Tibial nerve (tissue), 4 donors: ENCODE data around the gene PAFAH1B2. TPM values are rescaled to one million over a fixed set of nuclear protein-coding genes. Genes with fewer than 3 reads are reported as not detected.
A peak's percentile ranks its signal among the peaks of the same experiment; 100 is the strongest.
"Not testable (repeated sequence)": the region's sequence is repeated elsewhere in the genome, so short reads cannot be mapped to it uniquely, and the experiment has no call there.

Source experiments
- DNase-seq, 2 donors: peaks; one replicate each; pipeline ENCODE4 v3.0.0-alpha.2; 2019; ENCODE audit warnings: low spot score in 2 of 2
- H3K27ac ChIP-seq, 4 donors: fragments of 200-600 bp; sonication (generic) in 3 of 4; one replicate each; pipeline ENCODE4 v1.5.1; 2017 to 2019; ENCODE audit warnings: mild to moderate bottlenecking in 1 of 4
- H3K27me3 ChIP-seq, 2 donors: fragments of 200-600 bp; sonication (generic) in 1 of 2; one replicate each; pipeline versions ENCODE4 v1.5.1 to v1.6.0; 2017 to 2019
- H3K36me3 ChIP-seq, 3 donors: fragments of 200-600 bp; sonication (generic); one replicate each; pipeline ENCODE4 v1.5.1; 2018 to 2019
- H3K4me1 ChIP-seq, 4 donors: fragments of 200-600 bp; sonication (generic) in 3 of 4; one replicate each; pipeline ENCODE4 v1.5.1; 2017 to 2019
- H3K4me3 ChIP-seq, 4 donors: fragments of 200-600 bp; sonication (generic) in 3 of 4; one replicate each; pipeline ENCODE4 v1.5.1; 2017 to 2019; ENCODE audit warnings: mild to moderate bottlenecking in 1 of 4, moderate library complexity in 1 of 4
- H3K9me3 ChIP-seq, 4 donors: fragments of 200-600 bp; sonication (generic) in 3 of 4; one replicate each; pipeline ENCODE4 v1.5.1; 2017 to 2019
- CTCF ChIP-seq, 5 experiments: fragments of 200-600 bp in 3 of 5; fragments of 450-650 bp in 2 of 5; sonication (generic) in 3 of 5; IDR thresholded peaks; one replicate each; pipeline ENCODE4 v1.5.1; 2016 to 2019; ENCODE audit warnings: antibody characterized with exemption in 5 of 5, mild to moderate bottlenecking in 3 of 5, moderate library complexity in 2 of 5
- EP300 ChIP-seq, 2 donors: sonication (generic); formaldehyde crosslinking; IDR thresholded peaks; one replicate each; pipeline ENCODE4 v1.6.1; 2017; ENCODE audit warnings: antibody characterized with exemption in 2 of 2, mild to moderate bottlenecking in 1 of 2
- POLR2A ChIP-seq, 2 donors: fragments of 450-650 bp; IDR thresholded peaks; one replicate each; pipeline ENCODE4 v1.6.1; 2017; ENCODE audit warnings: antibody characterized with exemption in 2 of 2, mild to moderate bottlenecking in 2 of 2, moderate library complexity in 2 of 2
- WGBS, 2 donors: methylation state at CpG; one replicate each; pipeline ENCODE4 v1.1.5; 2018; 5-methylcytosine and 5-hydroxymethylcytosine counted together
- total RNA-seq, 4 donors: library from RNA; depleted of rRNA; stranded (reverse); fragments of >200 nt; gene quantifications; one replicate each; pipeline ENCODE4 v1.1.0, GENCODE V29; 2016

Gene PAFAH1B2
- total RNA-seq, 4 donors from 2014 or later: 96.9 to 125 (median 109) TPM

GRCh38 chr11:117181586-117182550, 37.8 kb downstream of the PAFAH1B2 start:
- Histone ChIP-seq H3K4me1 (peaks cover 0 to 53% (median 23%) of the 10 kb centered on the region in 4 donors), H3K27ac (peak overlapping the region in 1 of 4 donors; percentile 99), H3K36me3 (peaks cover 2 to 52% (median 9%) of the 10 kb centered on the region in 3 donors), H3K9me3 (no peaks in the 10 kb centered on the region), H3K4me3 (no peak overlapping the region), H3K27me3 (no peaks in the 10 kb centered on the region)
- no peak for DNase-seq
- no peak for TF ChIP-seq POLR2A (IDR thresholded peaks at IDR 0.05)
- 84 to 95% methylated on average over 13 to 17 of the region's 22 CpGs for WGBS, 2 donors

GRCh38 chr11:117182551-117182935, 38.5 kb downstream of the PAFAH1B2 start:
- Histone ChIP-seq H3K9me3 (no peaks in the 10 kb centered on the region), H3K27me3 (no peaks in the 10 kb centered on the region), H3K27ac (peak overlapping the region in 1 of 4 donors; percentile 99), H3K4me3 (no peak overlapping the region), H3K4me1 (peaks cover 0 to 60% (median 23%) of the 10 kb centered on the region in 4 donors), H3K36me3 (peaks cover 2 to 59% (median 9%) of the 10 kb centered on the region in 3 donors)
- WGBS, 2 donors: 94 to 98% methylated on average over 10 of the region's 10 CpGs
- TF ChIP-seq EP300 (IDR thresholded peaks at IDR 0.05) (no peak), POLR2A (IDR thresholded peaks at IDR 0.05) (no peak), CTCF (IDR thresholded peaks at IDR 0.05) (no peak)
- no peak for DNase-seq

DNA sequence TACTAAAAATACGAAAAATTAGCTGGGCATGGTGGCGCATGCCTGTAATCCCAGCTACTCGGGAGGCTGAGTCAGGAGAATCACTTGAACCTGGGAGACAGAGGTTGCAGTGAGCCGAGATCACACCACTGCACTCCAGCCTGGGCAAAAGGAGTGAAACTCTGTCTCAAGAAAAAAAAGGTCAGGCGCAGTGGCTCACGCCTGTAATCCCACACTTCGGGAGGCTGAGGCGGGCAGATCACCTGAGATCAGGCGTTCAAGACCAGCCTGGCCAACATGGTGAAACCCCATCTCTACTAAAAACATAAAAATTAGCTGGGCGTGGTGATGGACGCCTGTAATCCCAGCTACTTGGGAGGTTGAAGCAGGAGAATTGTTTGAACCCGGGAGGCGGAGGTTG, 39.1 kb downstream of the PAFAH1B2 start:
- peaks cover 2 to 65% (median 9%) of the 10 kb centered on the region in 3 donors for H3K36me3 ChIP-seq
- WGBS, 2 donors: 91 to 93% methylated on average over 13 of the region's 13 CpGs
- not testable (repeated sequence) for H3K27me3 ChIP-seq, H3K4me3 ChIP-seq, DNase-seq, H3K9me3 ChIP-seq
- peaks cover 0 to 58% (median 20%) of the 10 kb centered on the region in 4 donors for H3K4me1 ChIP-seq
- H3K27ac ChIP-seq: peak overlapping the region in 1 of 4 donors; percentile 99

DNA sequence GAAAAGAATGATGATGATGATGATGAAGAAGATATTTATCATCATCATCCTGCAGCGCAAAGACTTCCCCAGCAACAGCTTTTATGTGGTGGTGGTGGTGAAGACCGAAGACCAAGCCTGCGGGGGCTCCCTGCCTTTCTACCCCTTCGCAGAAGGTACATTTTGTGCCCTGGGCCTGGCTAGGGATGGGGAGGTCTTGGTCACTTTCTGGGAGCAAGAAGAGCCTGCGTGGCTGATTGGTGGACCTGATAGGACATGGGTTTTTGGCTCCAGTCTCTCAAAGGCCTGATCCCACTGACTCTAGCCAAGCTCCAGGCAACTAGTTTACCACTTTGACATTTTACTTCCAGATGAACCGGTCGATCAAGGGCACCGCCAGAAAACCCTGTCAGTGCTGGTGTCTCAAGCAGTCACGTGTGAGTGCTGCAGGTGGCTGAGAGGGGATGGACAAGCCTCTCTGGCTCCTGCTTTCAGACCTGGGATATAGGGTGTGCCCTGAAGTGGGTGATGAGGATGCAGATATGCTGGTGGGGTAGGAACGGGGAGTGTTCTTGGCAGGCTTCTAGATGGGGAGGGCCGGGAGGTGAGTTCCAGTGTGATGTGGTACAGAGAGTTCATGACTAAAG, 39.8 kb downstream of the PAFAH1B2 start:
- no peak overlapping the region for H3K4me3 ChIP-seq
- no peak overlapping the region for H3K27ac ChIP-seq
- no peaks in the 10 kb centered on the region for H3K27me3 ChIP-seq
- peaks cover 2 to 72% (median 9%) of the 10 kb centered on the region in 3 donors for H3K36me3 ChIP-seq
- TF ChIP-seq EP300 (IDR thresholded peaks at IDR 0.05) (no peak), CTCF (IDR thresholded peaks at IDR 0.05) (no peak), POLR2A (IDR thresholded peaks at IDR 0.05) (no peak)
- DNase-seq: peak in 1 of 2 donors; percentile 5
- H3K9me3 ChIP-seq: no peaks in the 10 kb centered on the region
- WGBS, 2 donors: 85 to 92% methylated on average over 11 of the region's 11 CpGs
- peaks cover 0 to 55% (median 19%) of the 10 kb centered on the region in 4 donors for H3K4me1 ChIP-seq

DNA sequence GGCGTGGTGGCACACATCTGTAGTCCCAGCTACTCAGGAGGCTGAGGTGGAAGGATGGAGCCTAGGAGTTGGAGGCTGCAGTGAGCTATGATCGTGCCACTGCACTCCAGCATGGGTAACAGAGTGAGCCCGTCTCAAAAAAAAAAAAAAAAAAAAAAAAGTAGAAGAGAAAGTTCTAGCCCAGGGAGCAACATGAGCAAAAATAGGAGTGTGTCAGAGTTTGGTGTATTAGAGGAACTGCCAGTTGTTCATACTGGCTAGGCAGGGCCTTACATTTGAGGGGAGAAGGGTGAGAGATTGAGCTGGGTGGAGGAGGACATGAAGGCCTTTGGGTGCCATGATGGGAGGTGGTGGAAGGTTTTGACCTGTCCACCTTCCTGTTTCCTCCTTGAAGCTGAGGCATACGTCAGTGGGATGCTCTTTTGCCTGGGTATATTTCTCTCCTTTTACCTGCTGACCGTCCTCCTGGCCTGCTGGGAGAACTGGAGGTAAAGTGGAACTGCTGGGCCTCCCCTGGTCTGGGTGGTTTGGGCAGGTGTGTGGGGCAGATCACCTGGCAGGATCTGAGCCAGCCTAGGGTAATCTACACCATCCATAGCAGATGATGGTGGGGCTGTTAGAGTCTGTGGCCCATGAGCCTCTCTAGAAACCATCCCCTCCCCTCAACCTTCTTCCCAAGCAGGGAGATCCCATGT, 41.8 kb downstream of the PAFAH1B2 start:
- Histone ChIP-seq H3K27ac (peak overlapping the region in 3 of 4 donors; percentile 38 to 68 (median 64)), H3K9me3 (no peaks in the 10 kb centered on the region), H3K4me1 (peaks cover 0 to 41% (median 7%) of the 10 kb centered on the region in 4 donors), H3K4me3 (no peak overlapping the region), H3K36me3 (peaks cover 2 to 92% (median 23%) of the 10 kb centered on the region in 3 donors), H3K27me3 (no peaks in the 10 kb centered on the region)
- 80 to 86% methylated on average over 5 of the region's 5 CpGs for WGBS, 2 donors
- no peak for DNase-seq
- TF ChIP-seq POLR2A (IDR thresholded peaks at IDR 0.05): no peak
- TF ChIP-seq CTCF (IDR thresholded peaks at IDR 0.05): no peak
- TF ChIP-seq EP300 (IDR thresholded peaks at IDR 0.05): peak in 1 of 2 donors; percentile 45
